ACC112 (cell line): Measurements from ENCODE around the gene PLXND1.
A peak's percentile ranks its signal among the peaks of the same experiment; 100 is the strongest.

Experiments
- H2AFZ ChIP-seq: fragments of 200-600 bp; sonication (generic); one replicate; pipeline ENCODE4 v1.6.0; 2017; ENCODE audit warnings: antibody characterized with exemption, low read length; ENCODE audit not compliant: unreplicated experiment
- H3K27ac ChIP-seq: fragments of 200-600 bp; sonication (generic); 2 replicates; pipeline ENCODE4 v1.5.1; 2014; ENCODE audit warnings: low read depth, mild to moderate bottlenecking, antibody characterized with exemption, low read length, moderate library complexity
- H3K27me3 ChIP-seq: fragments of 200-600 bp; sonication (generic); 2 replicates; pipeline ENCODE4 v1.6.1; 2014; ENCODE audit warnings: mild to moderate bottlenecking, antibody characterized with exemption, low read length, moderate library complexity, mixed read lengths; ENCODE audit not compliant: insufficient read depth
- H3K36me3 ChIP-seq: fragments of 200-600 bp; sonication (generic); 2 replicates; pipeline ENCODE4 v1.6.1; 2016; ENCODE audit warnings: mild to moderate bottlenecking, antibody characterized with exemption, low read length, moderate library complexity, mixed read lengths; ENCODE audit not compliant: insufficient read depth
- H3K4me1 ChIP-seq: fragments of 200-600 bp; sonication (generic); one replicate; pipeline ENCODE4 v1.6.1; 2016; ENCODE audit warnings: low read length, mixed read lengths; ENCODE audit not compliant: insufficient read depth, unreplicated experiment, control insufficient read depth
- H3K4me3 ChIP-seq: fragments of 200-600 bp; sonication (generic); 2 replicates; pipeline ENCODE4 v1.5.1; 2014; ENCODE audit warnings: mild to moderate bottlenecking, low read depth, low read length
- H3K79me2 ChIP-seq: fragments of 200-600 bp; sonication (generic); one replicate; pipeline ENCODE4 v1.6.0; 2016; ENCODE audit warnings: low read length; ENCODE audit not compliant: control insufficient read depth, unreplicated experiment, insufficient read depth

The PLXND1 gene

GRCh38 chr3:129593230-129593594 lies 13.3 kb downstream of the PLXND1 start:
- H2AFZ ChIP-seq = peak overlapping the region; percentile 82

GRCh38 chr3:129592381-129593131 lies 13.9 kb downstream of the PLXND1 start:
- H3K79me2 ChIP-seq = peaks cover 65% of the 10 kb centered on the region
- H3K36me3 ChIP-seq = no peaks in the 10 kb centered on the region
- peak overlapping the region; percentile 54 for H3K4me3 ChIP-seq
- H3K27ac ChIP-seq = peak overlapping the region; percentile 79
- H3K4me1 ChIP-seq = peaks cover 43% of the 10 kb centered on the region
- peak overlapping the region; percentile 82 for H2AFZ ChIP-seq
- no peaks in the 10 kb centered on the region for H3K27me3 ChIP-seq

More at GRCh38 chr3:129593230-129593594, 13.3 kb downstream of the PLXND1 start:
- H3K27ac ChIP-seq = peak overlapping the region; percentile 79
- H3K4me3 ChIP-seq = peak overlapping the region; percentile 54
- H3K27me3 ChIP-seq = no peaks in the 10 kb centered on the region
- peaks cover 71% of the 10 kb centered on the region for H3K79me2 ChIP-seq
- H3K36me3 ChIP-seq = no peaks in the 10 kb centered on the region
- H3K4me1 ChIP-seq = peaks cover 47% of the 10 kb centered on the region

GRCh38 chr3:129591932-129592331 lies 14.5 kb downstream of the PLXND1 start:
- Histone ChIP-seq H3K27me3 (no peaks in the 10 kb centered on the region), H2AFZ (no peak overlapping the region), H3K79me2 (peaks cover 60% of the 10 kb centered on the region), H3K4me1 (peaks cover 43% of the 10 kb centered on the region), H3K36me3 (no peaks in the 10 kb centered on the region), H3K27ac (peak overlapping the region; percentile 79), H3K4me3 (no peak overlapping the region)

GRCh38 chr3:129590215-129590614 lies 16.3 kb downstream of the PLXND1 start:
- no peak overlapping the region for H3K27ac ChIP-seq
- H3K79me2 ChIP-seq = peaks cover 52% of the 10 kb centered on the region
- H3K4me3 ChIP-seq = no peak overlapping the region

GRCh38 chr3:129587566-129588210 lies 18.8 kb downstream of the PLXND1 start:
- Histone ChIP-seq H3K36me3 (peaks cover 7% of the 10 kb centered on the region; the same call in 1 of the 2 replicates), H2AFZ (no peak overlapping the region), H3K27ac (peak overlapping the region; percentile 17; the same call in 1 of the 2 replicates), H3K4me3 (no peak overlapping the region), H3K4me1 (peaks cover 20% of the 10 kb centered on the region), H3K79me2 (peaks cover 28% of the 10 kb centered on the region), H3K27me3 (no peaks in the 10 kb centered on the region)

More at GRCh38 chr3:129590215-129590614, 16.3 kb downstream of the PLXND1 start:
- Histone ChIP-seq H3K27me3 (no peaks in the 10 kb centered on the region), H3K4me1 (peaks cover 31% of the 10 kb centered on the region), H3K36me3 (peaks cover 6% of the 10 kb centered on the region; the same call in 1 of the 2 replicates), H2AFZ (no peak overlapping the region)

GRCh38 chr3:129586746-129587430 lies 19.6 kb downstream of the PLXND1 start:
- Histone ChIP-seq H3K36me3 (peaks cover 7% of the 10 kb centered on the region; the same call in 1 of the 2 replicates), H3K4me1 (peaks cover 12% of the 10 kb centered on the region), H3K79me2 (peaks cover 20% of the 10 kb centered on the region), H3K27ac (peak overlapping the region; percentile 17; the same call in 1 of the 2 replicates), H3K4me3 (no peak overlapping the region), H3K27me3 (no peaks in the 10 kb centered on the region), H2AFZ (no peak overlapping the region)

- peaks cover 12% of the 10 kb centered on the region for H3K79me2 ChIP-seq
- peaks cover 7% of the 10 kb centered on the region; the same call in 1 of the 2 replicates for H3K36me3 ChIP-seq
- no peak overlapping the region for H3K4me3 ChIP-seq
- no peak overlapping the region for H2AFZ ChIP-seq
- peaks cover 9% of the 10 kb centered on the region for H3K4me1 ChIP-seq
- H3K27ac ChIP-seq = no peak overlapping the region
- no peaks in the 10 kb centered on the region for H3K27me3 ChIP-seq
Observed at GRCh38 chr3:129585949-129586657, 20.4 kb downstream of the PLXND1 start.

GRCh38 chr3:129584631-129585030 lies 21.8 kb downstream of the PLXND1 start:
- H3K36me3 ChIP-seq = peaks cover 7% of the 10 kb centered on the region; the same call in 1 of the 2 replicates
- peaks cover 3% of the 10 kb centered on the region for H3K79me2 ChIP-seq
- H3K4me1 ChIP-seq = peaks cover 9% of the 10 kb centered on the region
- H3K4me3 ChIP-seq = no peak overlapping the region
- no peak overlapping the region for H3K27ac ChIP-seq
- H3K27me3 ChIP-seq = no peaks in the 10 kb centered on the region
- no peak overlapping the region for H2AFZ ChIP-seq

GRCh38 chr3:129583289-129583688 lies 23.2 kb downstream of the PLXND1 start:
- H3K4me3 ChIP-seq = no peak overlapping the region
- peaks cover 7% of the 10 kb centered on the region; the same call in 1 of the 2 replicates for H3K36me3 ChIP-seq
- no peaks in the 10 kb centered on the region for H3K79me2 ChIP-seq

GRCh38 chr3:129582799-129583198 lies 23.7 kb downstream of the PLXND1 start:
- H3K79me2 ChIP-seq = no peaks in the 10 kb centered on the region

More at GRCh38 chr3:129583289-129583688, 23.2 kb downstream of the PLXND1 start:
- Histone ChIP-seq H3K27ac (no peak overlapping the region), H3K27me3 (no peaks in the 10 kb centered on the region), H3K4me1 (peaks cover 9% of the 10 kb centered on the region), H2AFZ (no peak overlapping the region)

More at GRCh38 chr3:129582799-129583198, 23.7 kb downstream of the PLXND1 start:
- Histone ChIP-seq H3K27me3 (no peaks in the 10 kb centered on the region), H3K4me3 (no peak overlapping the region), H3K27ac (no peak overlapping the region), H3K4me1 (peaks cover 9% of the 10 kb centered on the region), H2AFZ (no peak overlapping the region), H3K36me3 (peaks cover 7% of the 10 kb centered on the region; the same call in 1 of the 2 replicates)
